GM12878 (cell line): ENCODE data around the gene COQ9. TPM values are rescaled to one million over a fixed set of nuclear protein-coding genes. Genes with fewer than 3 reads are reported as not detected.

ENCODE experiments used
- ATAC-seq: fragments of 200-7000 bp; cut with Tn5 transposase; 3 replicates; pipeline ENCODE4 v1.9.1; 2020; ENCODE audit warnings: mild to moderate bottlenecking, moderate library complexity
- BruUV-seq: library from RNA; stranded (reverse); fragments of 400-500 nt; replicated peaks from 2 replicates; lab custom pipeline; 2021; lab: Mats Ljungman, UMichigan
- CTCF ChIA-PET: fragments of 300-600 bp; sonication (Branson Sonifier 250); formaldehyde crosslinking; extraction: SDS; loops from one replicate; lab custom pipeline; 2021; ENCODE audit warnings: inconsistent platforms; lab: Yijun Ruan, JAX
- POLR2A ChIA-PET: fragments of 350-600 bp; formaldehyde crosslinking; extraction: SDS; loops from one replicate; lab custom pipeline; 2021; ENCODE audit warnings: inconsistent platforms; lab: Charles Lee
- RAD21 ChIA-PET: fragments of 300-600 bp; sonication (Branson Sonifier 250); formaldehyde crosslinking; loops from one replicate; lab custom pipeline; 2023; ENCODE audit warnings: antibody characterized with exemption; ENCODE audit not compliant: unreplicated experiment; lab: Charles Lee
- SMC1A ChIA-PET: fragments of 300-600 bp; sonication (Branson Sonifier 250); formaldehyde crosslinking; loops from one replicate; lab custom pipeline; 2023; ENCODE audit not compliant: unreplicated experiment, uncharacterized antibody; lab: Charles Lee
- DNase-seq: peaks from one replicate; pipeline ENCODE4 v3.0.0-alpha.2; 2011; ENCODE audit warnings: low read depth, low spot score
- FAIRE-seq: peaks from 3 replicates; lab custom pipeline; 2011; peaks lifted over from hg19 to GRCh38; lab: Jason Lieb, UNC
- H2AFZ ChIP-seq: 2 replicates; pipeline ENCODE4 v1.6.0; 2011; ENCODE audit warnings: low read depth, low read length, control low read depth; ENCODE audit not compliant: control insufficient read depth
- H3K27ac ChIP-seq: 2 replicates; pipeline ENCODE4 v1.5.1; 2011; ENCODE audit warnings: control low read depth; ENCODE audit not compliant: control insufficient read depth, insufficient read depth
- H3K27me3 ChIP-seq, 2 experiments: replicated peaks in 1 of 2; 2 replicates each; pipeline versions ENCODE4 v1.6.0 to v1.6.1; 2011; ENCODE audit warnings: low read length in 1 of 2; ENCODE audit not compliant: control insufficient read depth in 2 of 2, insufficient read depth in 2 of 2
- H3K36me3 ChIP-seq, 2 experiments: 2 replicates each; pipeline ENCODE4 v1.5.1; 2011; ENCODE audit warnings: low read length in 1 of 2; ENCODE audit not compliant: control insufficient read depth in 2 of 2, insufficient read depth in 2 of 2
- H3K4me1 ChIP-seq: 2 replicates; pipeline ENCODE4 v1.6.1; 2011; ENCODE audit warnings: mild to moderate bottlenecking, low read length, moderate library complexity, mixed read lengths; ENCODE audit not compliant: control insufficient read depth, insufficient read depth
- H3K4me2 ChIP-seq: 2 replicates; pipeline ENCODE4 v1.6.0; 2011; ENCODE audit warnings: control low read depth; ENCODE audit not compliant: control insufficient read depth, insufficient read depth
- H3K4me3 ChIP-seq: fragments of 200-600 bp; sonication (generic); 2 replicates; pipeline ENCODE4 v1.5.1; 2016
- H3K79me2 ChIP-seq: 2 replicates; pipeline ENCODE4 v1.6.0; 2011; ENCODE audit warnings: low read length; ENCODE audit not compliant: control insufficient read depth, insufficient read depth
- H3K9ac ChIP-seq: 2 replicates; pipeline ENCODE4 v1.8.0; 2011; ENCODE audit warnings: low read length, control low read depth, mixed read lengths; ENCODE audit not compliant: control insufficient read depth, insufficient read depth
- H3K9me3 ChIP-seq: replicated peaks from 3 replicates; pipeline ENCODE4 v1.5.1; 2011; ENCODE audit warnings: mild to moderate bottlenecking, low read length; ENCODE audit not compliant: control insufficient read depth, insufficient read depth
- H4K20me1 ChIP-seq: 2 replicates; pipeline ENCODE4 v1.6.0; 2011; ENCODE audit not compliant: control insufficient read depth, insufficient read depth
- BCL11A ChIP-seq: IDR thresholded peaks from 2 replicates; pipeline ENCODE4 v1.6.1; 2011; ENCODE audit warnings: low read depth, low read length
- CEBPB ChIP-seq, 2 experiments: fragments of 150-350 bp in 1 of 2; IDR thresholded peaks; 2 replicates each; pipeline ENCODE4 v1.6.1; 2012 to 2014; ENCODE audit warnings: low read depth in 2 of 2, low read length in 2 of 2, borderline replicate concordance in 1 of 2, inconsistent platforms in 1 of 2
- CHD4 ChIP-seq: fragments of 200-600 bp; sonication (generic); IDR thresholded peaks from 2 replicates; pipeline ENCODE4 v1.6.1; 2016; ENCODE audit warnings: mild to moderate bottlenecking
- ESRRA ChIP-seq: IDR thresholded peaks from 2 replicates; pipeline ENCODE4 v1.6.1; 2012; ENCODE audit warnings: mild to moderate bottlenecking, low read length, improper control_type of control experiment
- FOXM1 ChIP-seq: IDR thresholded peaks from 2 replicates; pipeline ENCODE4 v1.6.1; 2012; ENCODE audit warnings: low read depth, mild to moderate bottlenecking, inconsistent platforms, low read length, moderate library complexity
- MTA2 ChIP-seq: fragments of 450-650 bp; IDR thresholded peaks from 2 replicates; pipeline ENCODE4 v1.6.1; 2016; ENCODE audit warnings: low read depth, mild to moderate bottlenecking, moderate library complexity
- MTA3 ChIP-seq: IDR thresholded peaks from 2 replicates; pipeline ENCODE4 v1.6.1; 2012; ENCODE audit warnings: low read length, inconsistent platforms, borderline replicate concordance
- WRNIP1 ChIP-seq: IDR thresholded peaks from 2 replicates; pipeline ENCODE4 v1.6.1; 2011; ENCODE audit warnings: low read depth, low read length, improper control_type of control experiment, borderline replicate concordance
- WGBS: methylation state at CpG from one replicate; pipeline ENCODE4 v1.1.6; 2016; ENCODE audit warnings: low lambda C conversion rate; ENCODE audit not compliant: insufficient replicate concordance, insufficient coverage; ENCODE audit errors: missing lambda C conversion rate; 5-methylcytosine and 5-hydroxymethylcytosine counted together
- in situ Hi-C: fragments of 300-500 bp; cut with MboI; formaldehyde crosslinking; loops from 9 replicates; pipeline ENCODE4 v1.14.3; 2018; ENCODE audit warnings: mixed read lengths
- intact Hi-C: fragments of 100-400 bp; cut with micrococcal nuclease; formaldehyde crosslinking; loops from one replicate; pipeline ENCODE4 v1.14.2; 2022; ENCODE audit not compliant: unreplicated experiment
- polyA plus RNA-seq, 11 experiments: library from polyadenylated mRNA; depleted of rRNA in 4 of 11; unstranded in 6 of 11; stranded (reverse) in 5 of 11; fragments of >200 nt; fragmentation: Nextera tagmentation in 4 of 11; fragmentation: Illumina TruSeq in 1 of 11; extraction: Ambion mirVana in 4 of 11; extraction: Trizol in 1 of 11; gene quantifications; 1 replicate in 1 of 11; 2 replicates in 10 of 11; pipeline versions ENCODE4 v1.2.1 to v1.2.3, GENCODE V29; 2011 to 2016; ENCODE audit warnings: inconsistent platforms in 2 of 11, missing spikeins in 2 of 11, low read depth in 1 of 11
- total RNA-seq, 4 experiments: library from RNA; depleted of rRNA in 3 of 4; stranded (reverse); fragments of >200 nt in 3 of 4; fragmentation: Illumina TruSeq in 1 of 4; extraction: Trizol in 1 of 4; gene quantifications; 2 replicates each; pipeline versions ENCODE4 v1.2.1 to v1.2.3, GENCODE V29; 2013 to 2021
- TF ChIP-seq, protein P1 (sequence below): fragments of 450-650 bp; IDR thresholded peaks from 2 replicates; pipeline ENCODE4 v1.6.1; 2017; ENCODE audit warnings: mild to moderate bottlenecking, moderate library complexity

Gene COQ9
- total and polyA plus RNA-seq, 10 of the 15 experiments (the other 5 are each of a cell fraction or from before 2014, with no cell fraction given): 24.1 to 79.7 (median 50.1) TPM

DNA sequence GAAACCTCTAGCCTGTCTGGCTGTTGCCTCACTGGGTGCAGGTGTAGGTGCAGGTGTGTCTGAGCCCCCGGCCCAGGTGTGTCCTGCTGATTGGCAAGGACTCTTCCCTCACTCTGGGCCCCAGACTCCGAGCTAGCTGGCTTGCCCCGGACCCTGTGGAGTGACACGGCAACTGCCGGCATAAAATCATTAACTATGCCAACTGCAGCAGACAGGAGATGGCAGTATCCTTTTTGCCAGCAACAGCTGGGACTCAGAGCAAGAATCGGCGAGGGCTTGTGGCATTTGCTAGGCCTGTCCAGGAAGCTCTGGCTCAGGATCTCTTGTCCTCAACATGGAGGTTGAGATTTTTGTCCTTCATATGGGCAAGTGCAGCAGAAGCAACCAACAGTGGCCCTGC is 20.9 kb upstream of the COQ9 start (continued):
- TF ChIP-seq, protein P1, sequence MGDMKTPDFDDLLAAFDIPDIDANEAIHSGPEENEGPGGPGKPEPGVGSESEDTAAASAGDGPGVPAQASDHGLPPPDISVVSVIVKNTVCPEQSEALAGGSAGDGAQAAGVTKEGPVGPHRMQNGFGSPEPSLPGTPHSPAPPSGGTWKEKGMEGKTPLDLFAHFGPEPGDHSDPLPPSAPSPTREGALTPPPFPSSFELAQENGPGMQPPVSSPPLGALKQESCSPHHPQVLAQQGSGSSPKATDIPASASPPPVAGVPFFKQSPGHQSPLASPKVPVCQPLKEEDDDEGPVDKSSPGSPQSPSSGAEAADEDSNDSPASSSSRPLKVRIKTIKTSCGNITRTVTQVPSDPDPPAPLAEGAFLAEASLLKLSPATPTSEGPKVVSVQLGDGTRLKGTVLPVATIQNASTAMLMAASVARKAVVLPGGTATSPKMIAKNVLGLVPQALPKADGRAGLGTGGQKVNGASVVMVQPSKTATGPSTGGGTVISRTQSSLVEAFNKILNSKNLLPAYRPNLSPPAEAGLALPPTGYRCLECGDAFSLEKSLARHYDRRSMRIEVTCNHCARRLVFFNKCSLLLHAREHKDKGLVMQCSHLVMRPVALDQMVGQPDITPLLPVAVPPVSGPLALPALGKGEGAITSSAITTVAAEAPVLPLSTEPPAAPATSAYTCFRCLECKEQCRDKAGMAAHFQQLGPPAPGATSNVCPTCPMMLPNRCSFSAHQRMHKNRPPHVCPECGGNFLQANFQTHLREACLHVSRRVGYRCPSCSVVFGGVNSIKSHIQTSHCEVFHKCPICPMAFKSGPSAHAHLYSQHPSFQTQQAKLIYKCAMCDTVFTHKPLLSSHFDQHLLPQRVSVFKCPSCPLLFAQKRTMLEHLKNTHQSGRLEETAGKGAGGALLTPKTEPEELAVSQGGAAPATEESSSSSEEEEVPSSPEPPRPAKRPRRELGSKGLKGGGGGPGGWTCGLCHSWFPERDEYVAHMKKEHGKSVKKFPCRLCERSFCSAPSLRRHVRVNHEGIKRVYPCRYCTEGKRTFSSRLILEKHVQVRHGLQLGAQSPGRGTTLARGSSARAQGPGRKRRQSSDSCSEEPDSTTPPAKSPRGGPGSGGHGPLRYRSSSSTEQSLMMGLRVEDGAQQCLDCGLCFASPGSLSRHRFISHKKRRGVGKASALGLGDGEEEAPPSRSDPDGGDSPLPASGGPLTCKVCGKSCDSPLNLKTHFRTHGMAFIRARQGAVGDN: no peak
- no peak for TF ChIP-seq CHD4

DNA sequence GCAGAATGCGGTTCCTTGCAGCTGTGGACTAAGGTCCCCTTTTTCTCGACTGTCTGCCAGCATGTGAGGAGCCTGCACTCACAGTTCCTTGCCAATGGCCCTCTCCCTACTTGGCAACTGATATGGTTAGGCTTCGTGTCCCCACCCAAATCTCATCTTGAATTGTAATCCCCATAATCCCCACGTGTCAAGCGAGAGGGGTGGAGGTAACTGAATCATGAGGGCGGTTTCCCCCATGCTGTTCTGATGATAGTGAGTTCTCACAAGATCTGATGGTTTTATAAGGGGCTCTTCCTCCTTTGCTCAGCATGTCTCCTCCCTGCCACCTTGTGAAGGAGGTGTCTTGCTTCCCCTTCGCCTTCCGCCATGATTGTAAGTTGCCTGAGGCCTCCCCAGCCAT is 20.0 kb upstream of the COQ9 start:
- FAIRE-seq (no peak), ATAC-seq (no peak), DNase-seq (no peak)
- no peaks in the 10 kb centered on the region for H4K20me1 ChIP-seq
- no TSS peak for BruUV-seq
- no peak overlapping the region for H2AFZ ChIP-seq
- H3K9ac ChIP-seq: no peak overlapping the region
- intact Hi-C loops: no loop called here
- no peaks in the 10 kb centered on the region for H3K9me3 ChIP-seq
- ChIA-PET SMC1A (interaction anchor here (0.9 kb wide), 1 partner anchor 10 kb away, joined by 5 read pairs; no protein-coding TSS in a partner anchor), POLR2A (no interaction called here), RAD21 (interaction anchor here (0.7 to 1.5 kb wide), 2 partner anchors 10 to 626 kb away, joined by 3 to 4 read pairs; no protein-coding TSS in a partner anchor), CTCF (interaction anchor here (1.2 kb wide), 1 partner anchor 9 kb away, joined by 3 read pairs; no protein-coding TSS in a partner anchor)
- TF ChIP-seq FOXM1: no peak
- TF ChIP-seq MTA2: no peak
- TF ChIP-seq WRNIP1: no peak
- no peak for TF ChIP-seq ESRRA
- TF ChIP-seq CEBPB (IDR thresholded peaks at IDR 0.05; ENCODE audit: borderline replicate concordance in 1 of 2, low read depth in 2 of 2, low read length in 2 of 2): no peak
- TF ChIP-seq MTA3: no peak
- no peak for TF ChIP-seq BCL11A
- TF ChIP-seq, protein P1: no peak
- 93% methylated on average over 8 of the region's 8 CpGs for WGBS
- no peaks in the 10 kb centered on the region for H3K27me3 ChIP-seq
- in situ Hi-C loops: no loop called here
- H3K79me2 ChIP-seq: no peaks in the 10 kb centered on the region
- peaks cover 11 to 12% of the 10 kb centered on the region in 2 experiments for H3K36me3 ChIP-seq
- H3K4me3 ChIP-seq: no peak overlapping the region
- no peak overlapping the region for H3K4me2 ChIP-seq
- H3K27ac ChIP-seq: no peak overlapping the region
- no peaks in the 10 kb centered on the region for H3K4me1 ChIP-seq
